PC-9 (cell line): ENCODE measurements around the gene NR2E3. TPM values are rescaled to one million over a fixed set of nuclear protein-coding genes. Genes with fewer than 3 reads are reported as not detected.
"Not testable (repeated sequence)": the region's sequence is repeated elsewhere in the genome, so short reads cannot be mapped to it uniquely, and the experiment has no call there.

ENCODE experiments used
- BruUV-seq: library from RNA; stranded (reverse); fragments of 400-500 nt; replicated peaks from 2 replicates; lab custom pipeline; 2021; lab: Mats Ljungman, UMichigan
- CTCF ChIA-PET: fragments of 300-600 bp; sonication (Branson Sonifier 250); formaldehyde crosslinking; loops from one replicate; lab custom pipeline; 2022; ENCODE audit warnings: antibody characterized with exemption; lab: Charles Lee
- POLR2A ChIA-PET: fragments of 300-600 bp; sonication (Branson Sonifier 250); formaldehyde crosslinking; loops from one replicate; lab custom pipeline; 2022; ENCODE audit warnings: antibody characterized with exemption; ENCODE audit not compliant: unreplicated experiment; lab: Charles Lee
- DNase-seq, 2 experiments: peaks; one replicate each; pipeline versions ENCODE4 v3.0.0 to v3.0.0-alpha.2; 2015 to 2022; ENCODE audit warnings: mixed read lengths in 1 of 2
- H2AFZ ChIP-seq: fragments of 200-600 bp; sonication (generic); 2 replicates; pipeline ENCODE4 v1.8.1; 2017; ENCODE audit warnings: antibody characterized with exemption
- H3F3A ChIP-seq: fragments of 200-600 bp; sonication (generic); 2 replicates; pipeline ENCODE4 v1.8.1; 2017; ENCODE audit warnings: antibody characterized with exemption, mild to moderate bottlenecking, low read depth; ENCODE audit not compliant: insufficient read depth
- H3K27ac ChIP-seq: fragments of 200-600 bp; sonication (generic); 2 replicates; pipeline ENCODE4 v1.6.1; 2016; ENCODE audit warnings: mixed run types
- H3K27me3 ChIP-seq: fragments of 200-600 bp; sonication (generic); 2 replicates; pipeline ENCODE4 v1.6.1; 2016; ENCODE audit warnings: low read depth, mixed run types; ENCODE audit not compliant: insufficient read depth
- H3K36me3 ChIP-seq: fragments of 200-600 bp; sonication (generic); 2 replicates; pipeline ENCODE4 v1.6.1; 2016; ENCODE audit warnings: low read depth, mixed run types
- H3K4me1 ChIP-seq: fragments of 200-600 bp; sonication (generic); replicated peaks from 2 replicates; pipeline ENCODE4 v1.6.1; 2016; ENCODE audit warnings: mixed run types; ENCODE audit not compliant: insufficient read depth
- H3K4me2 ChIP-seq: fragments of 200-600 bp; sonication (generic); 2 replicates; pipeline ENCODE4 v1.6.1; 2017; ENCODE audit warnings: mixed run types
- H3K4me3 ChIP-seq: fragments of 200-600 bp; sonication (generic); 2 replicates; pipeline ENCODE4 v1.6.1; 2016; ENCODE audit warnings: mixed run types
- H3K79me2 ChIP-seq: fragments of 200-600 bp; sonication (generic); 2 replicates; pipeline ENCODE4 v1.6.1; 2017; ENCODE audit warnings: low read depth, mixed run types
- H3K9me2 ChIP-seq: fragments of 200-600 bp; sonication (generic); 2 replicates; pipeline ENCODE4 v1.8.1; 2017; ENCODE audit warnings: mild to moderate bottlenecking; ENCODE audit not compliant: insufficient read depth
- H3K9me3 ChIP-seq: fragments of 200-600 bp; sonication (generic); 2 replicates; pipeline ENCODE4 v1.8.1; 2016; ENCODE audit warnings: low read depth; ENCODE audit not compliant: insufficient read depth
- H4K20me1 ChIP-seq: fragments of 200-600 bp; sonication (generic); 2 replicates; pipeline ENCODE4 v1.8.1; 2017; ENCODE audit not compliant: insufficient read depth
- EZH2 ChIP-seq: fragments of 200-600 bp; sonication (generic); IDR thresholded peaks from 2 replicates; pipeline ENCODE4 v1.8.0; 2017; ENCODE audit warnings: antibody characterized with exemption, low read depth
- intact Hi-C: fragments of 100-400 bp; cut with micrococcal nuclease; formaldehyde crosslinking; loops from one replicate; pipeline ENCODE4 v1.10.0; 2022; ENCODE audit not compliant: unreplicated experiment
- total RNA-seq: library from RNA; stranded (reverse); gene quantifications from 2 replicates; pipeline ENCODE4 v1.2.3, GENCODE V29; 2021
- TF ChIP-seq, protein P1 (sequence below): fragments of 200-600 bp; sonication (generic); conservative IDR thresholded peaks from 2 replicates; pipeline ENCODE4 v1.6.1; 2017; ENCODE audit warnings: mixed run types, antibody characterized with exemption, mild to moderate bottlenecking, moderate library complexity

Gene NR2E3
- total RNA-seq, 1 experiment from 2014 or later, result 1.5 TPM

DNA sequence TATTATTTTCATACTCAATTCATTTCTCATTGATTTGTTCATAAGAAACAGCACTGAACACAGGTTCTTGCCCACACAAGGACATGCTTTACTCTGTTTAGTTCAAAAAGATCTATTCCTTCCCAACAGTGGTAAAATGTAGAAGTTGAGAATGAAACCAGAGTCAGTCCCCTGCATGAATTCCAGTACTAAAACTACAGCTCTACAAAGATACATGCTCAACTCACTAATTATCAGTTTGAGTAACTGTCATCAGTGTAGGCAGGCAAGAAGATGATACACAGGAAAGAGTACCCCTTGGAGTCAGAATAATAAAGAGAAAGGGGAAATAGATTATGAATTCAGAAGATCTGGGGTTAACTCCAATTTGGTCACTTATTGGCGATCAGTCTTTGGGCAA, 43.2 kb downstream of the NR2E3 start:
- no peak overlapping the region for H3K4me3 ChIP-seq
- intact Hi-C loops, result no loop called here
- DNase-seq, result no peak
- no peaks in the 10 kb centered on the region for H3K9me2 ChIP-seq
- no peak for TF ChIP-seq EZH2
- TF ChIP-seq, protein P1, sequence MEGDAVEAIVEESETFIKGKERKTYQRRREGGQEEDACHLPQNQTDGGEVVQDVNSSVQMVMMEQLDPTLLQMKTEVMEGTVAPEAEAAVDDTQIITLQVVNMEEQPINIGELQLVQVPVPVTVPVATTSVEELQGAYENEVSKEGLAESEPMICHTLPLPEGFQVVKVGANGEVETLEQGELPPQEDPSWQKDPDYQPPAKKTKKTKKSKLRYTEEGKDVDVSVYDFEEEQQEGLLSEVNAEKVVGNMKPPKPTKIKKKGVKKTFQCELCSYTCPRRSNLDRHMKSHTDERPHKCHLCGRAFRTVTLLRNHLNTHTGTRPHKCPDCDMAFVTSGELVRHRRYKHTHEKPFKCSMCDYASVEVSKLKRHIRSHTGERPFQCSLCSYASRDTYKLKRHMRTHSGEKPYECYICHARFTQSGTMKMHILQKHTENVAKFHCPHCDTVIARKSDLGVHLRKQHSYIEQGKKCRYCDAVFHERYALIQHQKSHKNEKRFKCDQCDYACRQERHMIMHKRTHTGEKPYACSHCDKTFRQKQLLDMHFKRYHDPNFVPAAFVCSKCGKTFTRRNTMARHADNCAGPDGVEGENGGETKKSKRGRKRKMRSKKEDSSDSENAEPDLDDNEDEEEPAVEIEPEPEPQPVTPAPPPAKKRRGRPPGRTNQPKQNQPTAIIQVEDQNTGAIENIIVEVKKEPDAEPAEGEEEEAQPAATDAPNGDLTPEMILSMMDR, result no peak
- no peaks in the 10 kb centered on the region for H3K36me3 ChIP-seq
- CTCF ChIA-PET, result interaction anchor here (0.6 kb wide), 1 partner anchor 10 kb away, joined by 3 read pairs; no protein-coding TSS in a partner anchor
- H2AFZ ChIP-seq, result no peak overlapping the region
- H3K27me3 ChIP-seq, result no peaks in the 10 kb centered on the region
- H3K79me2 ChIP-seq, result no peaks in the 10 kb centered on the region
- H3K4me1 ChIP-seq, result no peaks in the 10 kb centered on the region
- no peaks in the 10 kb centered on the region for H4K20me1 ChIP-seq
- POLR2A ChIA-PET, result no interaction called here
- no peaks in the 10 kb centered on the region for H3K9me3 ChIP-seq
- no TSS peak for BruUV-seq
- no peak overlapping the region for H3K27ac ChIP-seq
- no peaks in the 10 kb centered on the region for H3F3A ChIP-seq
- H3K4me2 ChIP-seq, result no peak overlapping the region

DNA sequence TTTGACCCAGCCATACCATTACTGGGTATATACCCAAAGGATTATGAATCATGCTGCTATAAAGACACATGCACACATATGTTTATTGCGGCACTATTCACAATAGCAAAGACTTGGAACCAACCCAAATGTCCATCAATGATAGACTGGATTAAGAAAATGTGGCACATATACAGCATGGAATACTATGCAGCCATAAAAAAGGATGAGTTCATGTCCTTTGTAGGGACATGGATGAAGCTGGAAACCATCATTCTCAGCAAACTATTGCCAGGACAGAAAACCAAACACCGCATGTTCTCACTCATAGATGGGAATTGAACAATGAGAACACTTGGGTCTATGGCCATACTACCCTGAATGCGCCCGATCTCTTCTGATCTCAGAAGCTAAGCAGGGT, 47.9 kb downstream of the NR2E3 start:
- POLR2A ChIA-PET, H3K4me2 ChIP-seq, H3K9me2 ChIP-seq, DNase-seq, H3K4me1 ChIP-seq, H3K27me3 ChIP-seq, H3K9me3 ChIP-seq, H3K4me3 ChIP-seq, H3K79me2 ChIP-seq, intact Hi-C loops, CTCF ChIA-PET, H2AFZ ChIP-seq, H3F3A ChIP-seq, H3K27ac ChIP-seq, H4K20me1 ChIP-seq, H3K36me3 ChIP-seq, BruUV-seq: not testable (repeated sequence)
